ENCODE data around the gene EFCAB5. TPM values are rescaled to one million over a fixed set of nuclear protein-coding genes. Genes with fewer than 3 reads are reported as not detected.

The EFCAB5 gene
- polyA plus RNA-seq, 1 donor (not counting 4 experiments of a cell fraction or from before 2014, with no cell fraction given) = 0.17 TPM

- H2AFZ ChIP-seq (ENCODE audit: control insufficient read depth, low read length) = no peak overlapping the region
- TF ChIP-seq CTCF (optimal IDR thresholded peaks at IDR 0.05 in 1 of 3, IDR thresholded peaks at IDR 0.05 in 1 of 3, conservative IDR thresholded peaks at IDR 0.05 in 1 of 3; ENCODE audit: extremely low read depth in 1 of 3, insufficient read depth in 2 of 3, low read length in 3 of 3) (no peak), EZH2 (IDR thresholded peaks at IDR 0.05; ENCODE audit: low read length) (no peak)
- H3K4me1 ChIP-seq (ENCODE audit: control insufficient read depth, extremely low read depth, insufficient read depth, low read length) = peaks cover 4% of the 10 kb centered on the region
- H3K9me3 ChIP-seq (ENCODE audit: control insufficient read depth, low read depth, low read length) = no peaks in the 10 kb centered on the region
- H3K27ac ChIP-seq (ENCODE audit: control insufficient read depth, insufficient read depth, low read length) = no peak overlapping the region
- dilution Hi-C loops (cut with MboI; ENCODE audit: extremely low pct_ligation_motif_present, low sequenced_read_pairs) = no loop called here
- no peaks in the 10 kb centered on the region for H4K20me1 ChIP-seq (ENCODE audit: control insufficient read depth, extremely low read depth, insufficient read depth, low read length)
- DNase-seq (ENCODE audit: low read depth, low spot score) (no peak), FAIRE-seq (no peak)
- H3K9me1 ChIP-seq (ENCODE audit: control insufficient read depth, extremely low read depth, insufficient read depth, low read length) = no peaks in the 10 kb centered on the region
- no peak overlapping the region for H3K4me3 ChIP-seq (ENCODE audit: control insufficient read depth in 2 of 3, extremely low read depth in 1 of 3, insufficient read depth in 2 of 3, low read depth in 1 of 3, low read length in 3 of 3)
- no peak overlapping the region for H3K4me2 ChIP-seq (ENCODE audit: control insufficient read depth, extremely low read depth, insufficient read depth, low read depth, low read length)
- H3K27me3 ChIP-seq (ENCODE audit: control insufficient read depth, extremely low read depth, insufficient read depth, low read length) = no peaks in the 10 kb centered on the region
- H3K36me3 ChIP-seq (ENCODE audit: control insufficient read depth in 2 of 2, extremely low read depth in 1 of 2, insufficient read depth in 2 of 2, low read length in 2 of 2) = no peaks in the 10 kb centered on the region
- no peaks in the 10 kb centered on the region for H3K79me2 ChIP-seq (ENCODE audit: control insufficient read depth, insufficient read depth, low read length)
- H3K9ac ChIP-seq (ENCODE audit: control insufficient read depth, extremely low read depth, insufficient read depth, low read length) = no peak overlapping the region
These were observed 150.3 kb downstream of the EFCAB5 start for GRCh38 chr17:30091771-30092170.

- H3K4me3 ChIP-seq (ENCODE audit: control insufficient read depth in 2 of 3, extremely low read depth in 1 of 3, insufficient read depth in 2 of 3, low read depth in 1 of 3, low read length in 3 of 3) = no peak overlapping the region
- H3K27me3 ChIP-seq (ENCODE audit: control insufficient read depth, extremely low read depth, insufficient read depth, low read length) = no peaks in the 10 kb centered on the region
- TF ChIP-seq EZH2 (IDR thresholded peaks at IDR 0.05; ENCODE audit: low read length) (no peak), CTCF (optimal IDR thresholded peaks at IDR 0.05 in 1 of 3, IDR thresholded peaks at IDR 0.05 in 1 of 3, conservative IDR thresholded peaks at IDR 0.05 in 1 of 3; ENCODE audit: extremely low read depth in 1 of 3, insufficient read depth in 2 of 3, low read length in 3 of 3) (no peak)
- H4K20me1 ChIP-seq (ENCODE audit: control insufficient read depth, extremely low read depth, insufficient read depth, low read length) = no peaks in the 10 kb centered on the region
- no peaks in the 10 kb centered on the region for H3K36me3 ChIP-seq (ENCODE audit: control insufficient read depth in 2 of 2, extremely low read depth in 1 of 2, insufficient read depth in 2 of 2, low read length in 2 of 2)
- no peak overlapping the region for H2AFZ ChIP-seq (ENCODE audit: control insufficient read depth, low read length)
- H3K4me2 ChIP-seq (ENCODE audit: control insufficient read depth, extremely low read depth, insufficient read depth, low read depth, low read length) = no peak overlapping the region
- peaks cover 4% of the 10 kb centered on the region for H3K4me1 ChIP-seq (ENCODE audit: control insufficient read depth, extremely low read depth, insufficient read depth, low read length)
- H3K79me2 ChIP-seq (ENCODE audit: control insufficient read depth, insufficient read depth, low read length) = no peaks in the 10 kb centered on the region
- DNase-seq (ENCODE audit: low read depth, low spot score) (no peak), FAIRE-seq (no peak)
- H3K9me3 ChIP-seq (ENCODE audit: control insufficient read depth, low read depth, low read length) = no peaks in the 10 kb centered on the region
- H3K9ac ChIP-seq (ENCODE audit: control insufficient read depth, extremely low read depth, insufficient read depth, low read length) = no peak overlapping the region
- no peaks in the 10 kb centered on the region for H3K9me1 ChIP-seq (ENCODE audit: control insufficient read depth, extremely low read depth, insufficient read depth, low read length)
- dilution Hi-C loops (cut with MboI; ENCODE audit: extremely low pct_ligation_motif_present, low sequenced_read_pairs) = no loop called here
- no peak overlapping the region for H3K27ac ChIP-seq (ENCODE audit: control insufficient read depth, insufficient read depth, low read length)
These were observed 151.5 kb downstream of the EFCAB5 start for GRCh38 chr17:30092886-30093285.

All from keratinocyte (primary cell).